ENCODE measurements around the gene CFAP69.
"Not testable (repeated sequence)": the region's sequence is repeated elsewhere in the genome, so short reads cannot be mapped to it uniquely, and the experiment has no call there.

Gene CFAP69

GRCh38 chr7:90276033-90276728 is 31.2 kb downstream of the CFAP69 start:
- no peak for DNase-seq

DNA sequence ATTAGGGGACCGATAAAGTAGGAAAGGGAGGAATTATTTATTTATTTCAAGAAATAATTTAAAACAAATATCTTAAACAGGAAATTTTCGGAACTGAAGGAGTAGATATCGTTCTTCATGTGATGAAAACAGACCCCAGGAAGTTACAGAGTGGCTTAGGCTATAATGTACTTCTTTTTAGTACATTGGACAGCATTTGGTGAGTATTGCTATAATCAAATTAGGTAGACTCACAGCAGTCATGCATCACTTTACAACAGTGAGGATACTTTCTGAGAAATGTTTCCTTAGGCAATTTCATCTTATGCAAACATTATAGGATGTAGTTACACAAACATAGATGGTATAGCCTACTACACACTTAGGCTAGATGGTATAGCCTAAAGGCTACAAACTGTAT is 43.2 kb downstream of the CFAP69 start:
- no peak for DNase-seq

DNA sequence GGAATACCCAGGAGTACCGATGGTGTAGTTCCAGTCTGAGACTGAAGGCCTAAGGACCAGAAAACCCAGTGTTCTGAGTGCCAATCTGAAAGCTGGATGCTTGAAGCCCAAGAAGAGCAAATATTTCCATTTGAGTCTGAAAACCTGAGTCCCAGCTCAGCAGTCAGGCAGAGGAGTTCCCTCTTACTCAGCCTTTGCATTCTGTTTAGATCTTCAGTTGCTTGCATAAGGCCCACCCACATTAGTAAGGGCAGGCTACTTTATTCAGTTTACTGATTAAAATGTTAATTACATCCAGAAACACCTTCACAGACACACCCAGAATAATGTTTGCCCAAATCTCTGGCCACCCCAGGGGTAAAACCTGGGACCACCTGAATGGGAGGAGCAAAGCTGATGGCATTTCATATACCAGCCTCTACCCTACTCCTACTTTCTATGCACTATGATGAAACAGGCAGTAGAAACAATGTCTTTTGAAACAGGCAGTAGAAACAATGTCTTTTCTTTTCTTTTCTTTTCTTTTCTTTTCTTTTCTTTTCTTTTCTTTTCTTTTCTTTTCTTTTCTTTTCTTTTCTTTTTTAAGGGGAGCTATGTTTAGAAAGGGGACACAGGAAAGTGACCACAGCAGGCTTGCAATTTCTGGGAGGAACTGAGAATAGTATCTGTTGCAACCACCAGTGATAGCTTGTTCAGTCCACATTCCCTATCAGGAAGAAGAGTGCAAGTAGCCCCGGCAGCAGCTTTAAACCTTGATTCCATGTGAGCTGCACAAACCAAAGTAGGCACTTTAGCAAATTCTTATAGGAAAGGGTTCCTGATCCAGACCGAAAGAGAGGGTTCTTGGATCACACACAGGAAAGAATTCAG is 45.5 kb downstream of the CFAP69 start:
- no peak for DNase-seq

DNA sequence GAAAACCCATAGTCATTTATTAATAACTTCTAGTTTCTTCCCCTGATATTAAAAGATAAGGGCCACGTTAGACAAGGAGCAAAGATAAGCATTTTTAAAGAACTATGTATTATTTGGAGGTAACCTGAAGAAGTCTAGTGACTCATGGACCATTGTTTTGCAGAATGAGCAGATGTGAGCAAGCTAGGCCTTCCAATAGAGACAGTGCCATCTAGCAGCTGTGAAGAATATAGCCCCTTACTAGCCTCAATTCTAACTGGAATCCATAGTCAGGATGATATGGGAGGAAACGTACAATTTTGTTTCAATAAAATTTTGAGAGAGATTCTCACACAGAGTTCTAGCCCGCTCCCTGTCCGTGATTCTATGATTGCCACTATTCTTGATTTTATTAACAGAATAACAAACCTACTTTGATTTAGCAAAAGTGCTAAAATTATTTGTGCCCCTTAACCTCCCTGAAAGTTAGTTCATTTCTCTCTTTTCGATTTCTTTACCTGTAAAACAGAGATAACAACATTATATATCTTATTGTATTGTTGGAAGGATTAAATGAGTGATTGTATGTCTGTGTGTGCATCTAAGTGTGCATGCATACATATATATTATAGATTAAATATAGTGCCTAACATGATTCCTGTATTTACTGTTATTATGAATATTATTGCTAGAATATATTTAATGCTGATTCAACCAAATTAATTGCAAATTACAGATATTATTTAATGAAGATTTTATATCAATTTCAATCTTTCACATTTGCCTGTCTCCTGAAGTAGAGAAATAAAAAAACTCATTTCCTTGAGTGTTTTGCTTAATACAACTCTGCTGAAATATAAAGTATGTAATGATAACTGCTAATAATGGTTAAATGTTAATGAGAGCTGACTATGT is 53.4 kb downstream of the CFAP69 start:
- DNase-seq = no peak

- no peak for DNase-seq
Measured at GRCh38 chr7:90303241-90303640, 58.3 kb downstream of the CFAP69 start.

- DNase-seq = no peak
Measured at GRCh38 chr7:90309872-90310271, 64.9 kb downstream of the CFAP69 start.

GRCh38 chr7:90311175-90311574 is 66.2 kb downstream of the CFAP69 start:
- no peak for DNase-seq

DNA sequence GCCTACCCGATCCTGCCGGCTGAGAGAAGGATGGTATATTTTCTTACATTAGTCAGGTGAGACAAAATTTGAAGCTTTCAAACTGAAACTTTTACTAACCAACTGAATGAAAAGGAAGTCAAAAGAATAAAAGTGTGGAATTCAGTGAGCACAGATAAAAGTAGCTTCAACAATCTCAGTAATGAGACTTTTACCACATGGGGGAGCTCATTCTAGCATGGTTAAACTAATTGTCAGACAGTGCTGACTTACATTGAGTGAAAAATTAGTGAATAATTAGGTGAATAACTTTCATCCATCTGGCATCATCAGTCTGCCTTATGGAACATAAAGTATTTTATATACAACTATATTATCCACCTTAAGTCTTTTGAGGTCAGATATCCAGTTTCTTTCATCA is 67.8 kb downstream of the CFAP69 start:
- DNase-seq = no peak

DNA sequence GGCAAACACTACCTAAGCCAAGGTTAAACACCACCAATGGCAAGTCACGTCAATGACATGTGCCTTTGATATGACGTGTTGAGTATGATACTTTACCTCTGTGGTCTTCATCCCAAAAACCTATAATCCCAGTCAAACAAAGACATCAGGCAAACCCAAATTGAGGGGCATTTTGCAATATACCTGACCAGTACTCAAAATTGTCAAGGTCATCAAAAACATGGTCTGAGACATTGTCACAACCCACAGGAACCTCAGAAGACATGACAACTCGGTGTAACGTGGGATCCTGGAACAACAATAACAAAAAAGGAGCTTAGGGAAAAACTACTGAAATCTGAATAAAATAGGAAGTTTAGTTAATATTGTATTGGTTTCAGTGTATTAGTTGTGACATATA is 68.9 kb downstream of the CFAP69 start:
- DNase-seq = no peak

- no peak for DNase-seq
Measured at GRCh38 chr7:90320014-90320413, 75.0 kb downstream of the CFAP69 start.

DNA sequence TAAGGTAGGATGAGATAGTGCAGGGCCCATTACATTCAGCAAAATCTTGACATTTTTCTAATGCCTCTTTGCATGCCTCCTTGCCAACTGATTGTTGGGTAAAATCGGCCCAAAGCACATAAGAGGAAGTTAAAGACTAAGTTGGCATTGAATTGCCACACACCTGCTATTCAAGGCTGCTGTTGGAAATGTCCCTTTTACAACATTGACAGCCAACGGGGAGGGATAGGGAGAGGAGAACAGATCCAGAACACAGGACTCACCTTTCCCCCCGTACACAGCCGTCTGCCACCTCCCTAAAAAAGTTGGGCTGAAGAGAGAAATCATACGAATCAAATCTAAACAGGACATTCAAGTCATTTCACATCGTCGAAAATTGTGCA is 75.4 kb downstream of the CFAP69 start:
- DNase-seq = no peak

GRCh38 chr7:90320801-90321494 is 76.0 kb downstream of the CFAP69 start, which contains the start of gene FAM237B:
TSS of gene FAM237B (minus strand) at chr7:90321304. CDS start at chr7:90319748, 1,556 bp downstream.
- no peak for DNase-seq

- no peak for DNase-seq
Measured at GRCh38 chr7:90322837-90323236, 77.9 kb downstream of the CFAP69 start.

GRCh38 chr7:90326500-90326899 is 81.5 kb downstream of the CFAP69 start:
- DNase-seq = no peak

- DNase-seq = no peak
Measured at GRCh38 chr7:90334193-90334843, 89.3 kb downstream of the CFAP69 start.

DNA sequence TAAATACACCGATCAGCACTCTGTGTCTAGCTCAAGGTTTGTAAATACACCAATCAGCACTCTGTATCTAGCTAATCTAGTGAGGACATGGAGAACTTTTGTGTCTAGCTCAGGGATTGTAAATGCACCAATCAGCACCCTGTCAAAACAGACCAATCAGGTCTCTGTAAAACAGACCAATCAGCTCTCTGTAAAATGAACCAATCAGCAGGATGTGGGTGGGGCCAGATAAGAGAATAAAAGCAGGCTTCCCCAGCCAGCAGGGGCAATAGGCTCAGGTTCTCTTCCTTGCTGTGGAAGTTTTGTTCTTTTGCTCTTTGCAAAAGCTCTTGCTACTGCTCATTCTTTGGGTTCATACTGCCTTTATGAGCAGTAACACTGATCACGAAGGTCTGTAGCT is 90.0 kb downstream of the CFAP69 start:
- DNase-seq = not testable (repeated sequence)

DNA sequence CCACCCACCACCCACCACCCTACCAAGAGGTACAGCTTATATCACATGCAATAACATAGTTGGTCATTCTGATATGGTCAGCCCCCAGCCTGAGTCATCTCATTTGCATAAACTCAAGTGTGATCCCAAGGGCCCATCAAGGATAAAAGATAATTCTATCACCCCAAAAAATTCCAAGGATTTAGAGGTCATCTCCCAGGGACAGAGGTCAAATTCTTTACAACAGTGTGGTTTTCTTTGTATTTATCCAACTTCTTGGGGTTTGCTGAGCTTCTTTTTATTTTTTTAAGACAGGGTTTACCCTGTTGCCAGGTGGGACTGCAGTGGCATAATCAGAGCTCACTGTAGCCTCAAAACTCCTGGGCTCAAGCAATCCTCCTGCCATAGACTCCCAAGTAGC is 92.1 kb downstream of the CFAP69 start:
- DNase-seq = no peak

- no peak for DNase-seq
Measured at GRCh38 chr7:90345016-90345415, 100.0 kb downstream of the CFAP69 start.

DNA sequence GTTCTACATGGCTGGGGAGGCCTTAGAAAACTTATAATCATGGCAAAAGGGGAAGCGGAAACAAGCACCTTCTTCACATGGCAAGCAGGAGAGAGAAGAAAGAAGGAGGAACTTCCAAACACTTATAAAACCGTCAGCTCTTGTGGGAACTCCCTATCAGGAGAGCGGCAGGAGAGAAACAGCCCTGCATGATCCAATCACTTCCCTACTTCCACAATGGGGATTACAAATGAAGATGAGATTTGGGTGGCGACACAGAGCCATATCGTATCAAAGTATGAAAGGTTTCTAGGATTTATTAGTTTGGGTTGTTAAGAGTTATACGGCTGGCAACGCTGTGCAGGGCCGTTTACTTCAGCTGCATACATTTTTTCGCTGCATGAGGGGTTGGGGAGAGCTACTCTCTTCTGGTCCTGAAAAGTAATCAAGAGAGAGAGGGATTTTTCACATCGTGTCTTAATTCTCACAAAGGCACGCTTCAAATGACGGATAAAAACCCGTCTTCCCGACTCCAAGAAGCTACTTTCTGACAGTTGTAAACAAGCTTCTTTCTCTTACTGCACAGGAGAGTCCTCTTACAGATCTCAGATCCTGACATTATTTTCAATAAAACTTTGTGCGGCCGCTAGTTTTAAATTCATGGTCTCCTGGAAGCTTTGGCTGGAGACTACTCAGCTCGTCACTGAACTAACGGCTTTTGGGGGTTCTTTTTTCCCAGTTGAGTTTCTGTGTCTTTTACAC is 100.8 kb downstream of the CFAP69 start:
- DNase-seq = no peak

GRCh38 chr7:90346336-90347125 is 101.6 kb downstream of the CFAP69 start, which contains the start of gene GTPBP10:
TSS of gene GTPBP10 (plus strand) at chr7:90346716. CDS start at chr7:90346742, 26 bp downstream.
- peak; percentile 93 for DNase-seq
